ENCODE measurements around the gene B9D1. TPM values are rescaled to one million over a fixed set of nuclear protein-coding genes. Genes with fewer than 3 reads are reported as not detected.

The B9D1 gene
- total RNA-seq, 4 donors from 2014 or later: 4.6 to 25.1 (median 10.5) TPM

DNA sequence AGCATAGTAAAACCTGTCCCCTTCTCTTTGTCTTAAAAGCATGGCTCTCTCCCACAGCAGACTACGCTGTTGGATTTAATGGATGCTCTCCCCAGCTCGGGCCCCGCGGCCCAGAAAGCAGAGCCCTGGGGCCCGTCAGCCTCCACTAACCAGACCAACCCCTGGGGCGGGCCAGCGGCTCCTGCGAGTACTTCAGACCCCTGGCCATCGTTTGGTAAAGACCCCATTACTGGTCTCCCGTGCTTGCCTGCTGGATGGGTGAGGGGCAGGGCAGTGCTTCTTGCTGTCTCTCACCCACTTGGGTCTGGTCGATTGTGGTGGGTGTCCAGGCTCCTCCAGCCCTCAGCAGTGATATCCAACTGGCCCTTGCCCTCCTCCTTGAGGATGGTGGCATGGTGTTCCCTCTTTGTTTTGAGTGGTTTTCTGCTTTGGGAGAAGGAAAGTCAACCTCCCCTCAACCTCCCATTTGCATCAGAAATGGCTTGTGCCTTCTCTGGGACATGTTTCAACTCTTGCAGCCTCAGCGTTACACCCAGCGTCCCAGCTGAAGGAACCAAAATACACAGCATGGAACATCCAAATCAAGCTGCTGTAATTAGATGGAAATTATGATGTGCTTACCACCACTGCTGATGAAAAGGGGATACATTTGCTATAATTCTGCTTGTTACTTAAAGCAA, 49.3 kb downstream of the B9D1 start:
- no peak for TF ChIP-seq CTCF (IDR thresholded peaks at IDR 0.05; ENCODE audit: low read depth)

GRCh38 chr17:19312406-19312805, 50.1 kb downstream of the B9D1 start:
- no peak for TF ChIP-seq CTCF (IDR thresholded peaks at IDR 0.05; ENCODE audit: low read depth)

DNA sequence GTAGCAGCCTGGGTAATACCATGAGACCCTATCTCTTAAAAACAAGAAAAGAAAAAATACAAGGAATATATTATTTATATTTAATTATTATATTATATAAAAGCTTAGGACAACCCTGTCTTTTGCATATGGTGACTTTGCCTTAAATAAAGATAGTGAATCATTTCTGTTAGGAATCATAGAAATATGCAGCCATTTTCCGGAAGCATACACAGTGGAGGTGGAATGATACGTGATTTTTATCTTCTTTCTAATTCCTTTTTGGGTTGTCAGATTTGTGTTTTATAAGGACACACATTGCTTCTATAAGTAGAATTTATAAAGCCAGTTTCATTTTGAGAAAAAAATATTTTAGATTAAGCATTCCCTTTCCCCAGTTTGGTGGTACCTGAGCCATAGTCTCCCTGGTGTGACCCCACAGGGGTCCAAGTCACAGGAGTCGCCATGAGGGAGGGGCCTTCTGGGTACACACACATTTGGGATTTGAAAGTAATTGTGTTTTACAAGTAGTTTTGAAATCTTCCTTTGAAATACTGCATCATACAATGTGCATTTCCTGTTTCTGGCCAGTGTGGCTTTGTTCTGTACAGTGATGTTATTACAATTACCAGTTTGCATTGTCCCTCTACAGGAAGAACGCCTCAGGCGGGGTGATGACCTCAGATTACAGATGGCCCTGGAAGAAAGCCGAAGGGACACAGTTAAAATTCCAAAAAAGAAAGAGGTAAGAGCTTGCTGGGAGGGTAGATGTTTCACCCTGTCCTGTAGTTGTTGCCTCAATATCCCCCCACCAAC, 50.9 kb downstream of the B9D1 start:
- TF ChIP-seq CTCF (IDR thresholded peaks at IDR 0.05; ENCODE audit: low read depth): no peak

- no peak for TF ChIP-seq CTCF (IDR thresholded peaks at IDR 0.05; ENCODE audit: low read depth)
These were observed 51.5 kb downstream of the B9D1 start for GRCh38 chr17:19311016-19311415.

DNA sequence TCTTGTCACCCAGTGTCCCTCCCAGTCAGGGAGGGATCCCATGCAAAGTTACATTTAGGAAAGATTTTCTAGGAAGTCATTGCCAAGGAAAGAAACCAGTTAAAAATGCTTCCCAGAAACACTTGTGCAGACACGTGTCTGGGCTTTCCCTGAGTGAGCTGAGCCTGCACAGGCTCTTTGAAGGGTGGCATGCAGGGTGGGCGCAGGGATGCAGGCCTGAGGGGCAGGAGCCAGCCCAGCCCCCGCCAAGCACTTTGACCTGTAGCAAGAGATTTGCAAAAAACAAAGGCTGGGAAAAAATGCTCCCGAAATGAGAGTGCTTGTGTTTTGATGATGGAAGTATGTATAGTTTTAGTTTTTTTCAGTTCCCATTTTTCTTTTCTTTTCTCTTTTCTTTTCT, 52.4 kb downstream of the B9D1 start:
- no peak for TF ChIP-seq CTCF (IDR thresholded peaks at IDR 0.05; ENCODE audit: low read depth)

- no peak for TF ChIP-seq CTCF (IDR thresholded peaks at IDR 0.05; ENCODE audit: low read depth)
These were observed 52.8 kb downstream of the B9D1 start for GRCh38 chr17:19309701-19310100.

GRCh38 chr17:19308398-19308797, 54.1 kb downstream of the B9D1 start:
- TF ChIP-seq CTCF (IDR thresholded peaks at IDR 0.05; ENCODE audit: low read depth): no peak

All from subcutaneous adipose tissue (tissue), 4 donors.